Central memory CD4-positive, alpha-beta T cell (primary cell): Measurements from ENCODE around the gene PTPRE.

Source experiments
- DNase-seq: peaks from one replicate; pipeline ENCODE4 v3.0.0; 2022

PTPRE gene

DNA sequence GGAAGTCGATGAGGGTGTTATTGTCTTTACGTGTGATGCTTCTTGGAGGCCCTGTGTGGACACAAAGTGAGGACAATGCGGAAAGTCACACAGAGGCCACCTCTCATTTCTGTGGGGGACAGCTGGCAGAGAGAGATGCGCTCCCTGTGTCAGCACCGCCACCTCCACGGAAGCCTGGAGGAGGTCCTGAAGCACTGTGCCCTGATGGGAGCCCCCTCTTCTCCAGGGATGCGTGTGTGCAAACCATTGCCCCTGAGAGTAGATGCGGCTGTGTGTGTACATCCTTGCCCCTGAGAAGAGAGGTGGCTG, 2.0 kb downstream of the PTPRE start:
- no peak for DNase-seq

DNA sequence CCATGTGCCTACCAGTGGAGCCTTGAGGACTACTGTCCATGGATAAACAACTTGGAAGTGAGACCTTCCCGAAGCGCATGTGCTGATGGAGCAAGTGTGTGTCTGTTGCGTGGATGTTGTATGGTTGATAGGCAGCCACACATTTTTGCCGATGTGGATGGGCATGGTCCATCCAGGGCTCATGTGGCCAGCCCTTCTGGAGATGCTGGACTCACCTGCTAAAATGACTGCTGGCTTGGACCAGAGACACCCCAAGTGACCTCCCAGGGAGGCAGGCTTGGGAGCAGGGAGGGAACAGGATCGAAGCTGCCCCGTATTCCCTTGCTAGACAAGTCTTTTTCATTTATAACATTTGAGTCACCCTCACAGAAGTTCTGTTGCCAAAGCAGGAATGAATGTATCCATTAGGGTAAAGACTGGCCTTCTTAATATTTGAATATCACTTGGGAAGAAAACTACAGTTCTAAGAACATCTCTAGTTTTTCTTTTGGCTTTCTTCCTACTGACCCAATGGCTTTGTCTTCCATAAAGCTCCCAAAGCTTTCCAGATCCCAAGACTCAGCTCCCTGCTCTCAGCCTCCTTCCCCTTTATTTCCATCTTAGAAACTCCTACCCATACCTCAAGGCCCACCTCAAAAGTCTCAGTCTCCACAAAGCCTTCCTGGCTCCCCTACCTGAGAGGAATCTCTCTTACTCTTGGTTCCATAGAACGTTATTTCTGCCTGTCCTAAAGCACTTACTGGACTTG, 3.0 kb downstream of the PTPRE start:
- DNase-seq: no peak

DNA sequence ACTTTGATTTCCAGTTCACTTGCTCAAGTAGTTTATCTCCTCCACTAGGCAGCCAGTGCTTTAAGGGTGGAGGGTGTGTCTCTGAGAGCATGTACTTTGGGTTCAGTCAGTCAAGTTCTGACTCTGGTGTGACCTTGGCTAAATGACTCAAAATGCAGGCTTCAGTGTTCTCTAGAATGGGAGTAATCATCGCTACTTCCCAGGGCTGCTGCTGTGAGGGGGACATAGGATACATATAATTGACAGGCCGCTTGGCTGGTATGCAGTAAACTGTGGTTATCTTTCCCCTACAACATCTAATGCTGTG, 3.5 kb downstream of the PTPRE start:
- no peak for DNase-seq

GRCh38 chr10:127911218-127911866, 4.4 kb downstream of the PTPRE start:
- DNase-seq: no peak

DNA sequence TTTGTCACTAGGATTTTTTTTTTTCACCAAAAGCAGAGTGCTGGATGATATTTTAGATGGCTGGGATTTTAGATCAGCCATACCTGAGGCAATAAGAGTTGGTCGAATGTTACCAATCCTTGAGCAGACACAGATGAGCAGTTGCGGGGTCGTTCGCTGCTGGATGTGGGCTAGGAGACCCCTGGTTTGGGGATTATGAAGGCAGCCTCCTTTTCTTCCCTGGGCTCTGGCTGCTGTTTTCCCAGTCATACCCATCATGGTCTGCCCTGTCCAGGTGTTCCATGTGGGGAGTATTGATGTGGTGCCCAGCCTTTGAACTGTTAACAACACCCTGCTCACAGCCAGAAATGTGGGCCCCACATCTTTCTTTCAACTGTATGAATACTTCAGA, 5.0 kb downstream of the PTPRE start:
- no peak for DNase-seq

- DNase-seq: no peak
Measured at GRCh38 chr10:127912607-127913367, 5.9 kb downstream of the PTPRE start.

DNA sequence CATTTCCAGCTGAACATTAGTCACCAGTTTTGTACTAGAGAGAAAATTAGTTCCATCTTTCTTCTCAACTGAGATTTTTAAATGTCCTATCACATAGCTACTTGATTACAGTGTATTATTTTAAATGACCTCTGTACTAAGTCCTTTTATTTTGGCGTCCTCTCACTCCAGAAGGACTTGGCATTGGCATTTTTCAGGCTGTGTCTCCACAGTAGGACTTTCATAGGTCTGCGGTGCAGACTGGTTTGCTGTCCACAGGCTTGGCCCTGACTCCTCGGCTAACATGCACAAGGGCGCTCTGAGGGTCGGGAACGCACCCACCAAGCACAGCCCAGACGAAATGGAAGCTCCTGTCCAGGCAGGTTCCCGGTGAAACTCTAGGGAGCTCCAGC, 6.5 kb downstream of the PTPRE start:
- DNase-seq: no peak

GRCh38 chr10:127915324-127915723, 8.4 kb downstream of the PTPRE start:
- DNase-seq: no peak

DNA sequence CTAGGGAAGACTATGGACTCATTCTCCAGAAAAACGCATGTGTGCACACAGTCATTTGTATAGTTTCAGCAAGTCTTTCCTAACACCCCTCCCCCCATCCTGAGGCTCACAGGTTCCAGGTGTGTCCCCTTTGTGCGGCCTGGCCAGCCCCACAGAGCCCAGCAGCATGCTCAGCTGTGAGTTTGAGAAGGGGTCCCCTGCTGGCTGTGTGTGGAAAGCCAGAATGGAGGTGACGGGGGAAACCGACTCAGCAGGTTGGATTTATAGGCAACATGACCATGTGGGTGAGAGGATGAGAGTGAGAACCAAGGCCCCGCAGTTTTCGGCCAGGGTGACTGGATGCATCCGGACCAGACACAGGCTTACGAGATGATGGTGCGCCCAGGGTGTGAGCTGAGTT, 9.9 kb downstream of the PTPRE start:
- no peak for DNase-seq

DNA sequence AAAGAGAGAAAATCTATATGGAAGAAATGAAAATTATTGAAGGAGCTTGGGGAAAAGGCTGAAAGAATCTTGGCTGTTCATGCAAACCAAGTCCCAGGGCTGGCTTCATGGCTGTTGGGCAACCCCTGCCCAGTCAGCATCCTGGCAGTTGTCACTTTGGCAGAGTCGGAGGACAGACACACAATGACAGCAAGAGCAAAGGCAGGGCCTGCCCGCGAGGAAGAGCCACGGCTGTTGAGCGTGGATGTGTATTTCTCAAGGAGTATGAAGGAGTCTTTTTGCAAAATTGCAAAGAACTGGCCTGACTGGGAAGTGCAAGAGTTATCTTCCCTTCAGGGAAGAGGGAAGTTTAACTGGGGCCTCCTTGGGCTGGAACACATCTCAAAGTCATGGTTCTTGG, 11.7 kb downstream of the PTPRE start:
- no peak for DNase-seq

DNA sequence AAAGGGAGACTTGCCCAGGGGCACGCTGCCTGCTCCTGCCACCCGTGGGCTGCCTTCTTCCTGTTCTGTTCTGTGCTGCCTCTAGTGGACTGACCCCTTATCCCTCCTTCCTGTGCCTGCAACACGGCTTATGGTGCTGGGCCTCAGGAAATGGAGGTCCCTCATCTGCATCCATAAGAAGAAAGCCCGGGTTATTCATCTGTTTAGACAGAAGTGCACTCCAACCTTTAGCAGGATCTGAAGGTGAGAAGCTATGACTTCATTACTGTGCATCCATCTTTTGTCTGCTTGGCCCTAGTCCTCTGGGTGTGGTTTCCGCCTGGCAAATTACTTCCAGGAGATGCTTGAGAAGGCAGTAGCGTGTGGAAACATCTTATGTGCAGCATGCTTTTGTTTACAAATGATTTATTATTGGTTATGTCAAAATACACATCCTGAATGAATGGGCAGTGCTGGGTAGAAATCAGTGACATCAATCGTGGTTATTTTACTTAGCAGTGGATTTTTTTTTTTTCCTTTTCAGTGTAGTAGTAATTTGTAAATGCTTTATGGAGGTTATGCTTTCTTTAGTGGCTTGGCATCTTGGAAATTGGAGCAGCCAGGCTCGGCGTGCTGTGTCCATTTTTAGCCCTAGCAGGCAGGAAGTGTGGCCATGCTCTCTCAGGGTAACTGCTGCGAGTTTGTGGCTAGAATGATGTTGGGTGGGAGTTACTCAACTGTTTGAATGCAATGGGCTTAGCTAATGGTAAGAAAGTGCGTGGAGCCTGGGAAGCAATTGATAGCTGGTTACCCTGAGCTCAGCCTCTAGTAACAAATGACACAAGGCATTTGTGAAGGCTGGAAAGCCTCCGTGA, 12.7 kb downstream of the PTPRE start:
- DNase-seq: no peak

DNA sequence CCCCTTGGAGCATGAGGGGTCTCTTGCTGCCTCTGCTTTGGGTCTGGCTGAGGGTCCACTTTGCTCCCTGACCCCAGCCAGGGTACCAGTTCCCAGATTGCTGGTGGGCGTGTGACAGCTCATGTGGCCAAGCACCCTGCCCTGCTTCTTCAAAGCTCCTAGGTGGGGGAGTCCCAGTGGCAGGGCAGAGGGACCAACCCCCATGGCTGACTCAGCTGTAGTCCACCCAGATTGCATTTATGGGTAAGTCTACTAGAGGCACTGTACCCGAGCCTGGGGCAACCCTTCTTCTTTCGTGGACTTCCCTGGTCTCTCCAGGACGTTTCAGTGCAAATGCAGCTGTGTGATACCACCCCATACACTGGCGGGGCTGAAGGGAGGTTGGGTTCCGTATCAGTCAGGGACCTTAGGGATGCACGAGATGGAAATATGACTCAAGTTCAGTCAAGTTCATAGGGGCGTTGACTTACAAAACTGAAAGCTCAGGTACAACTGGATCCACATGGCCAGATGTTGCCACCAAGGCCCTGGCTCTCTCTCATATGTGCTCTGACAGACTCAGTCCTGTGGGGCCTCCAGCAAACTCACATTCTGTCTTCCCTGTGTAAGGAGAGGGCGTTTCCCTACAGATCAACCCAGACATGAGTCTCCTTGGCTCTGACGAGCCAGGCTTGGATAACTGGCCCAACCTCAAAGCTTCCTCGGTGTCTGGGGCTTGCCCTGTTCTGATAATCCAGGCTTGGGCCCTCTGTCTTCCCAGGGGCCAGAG, 13.6 kb downstream of the PTPRE start:
- DNase-seq: no peak

- DNase-seq: no peak
Measured at GRCh38 chr10:127921075-127921752, 14.3 kb downstream of the PTPRE start.

- no peak for DNase-seq
Measured at GRCh38 chr10:127921753-127922145, 14.8 kb downstream of the PTPRE start.

GRCh38 chr10:127922206-127922605, 15.3 kb downstream of the PTPRE start:
- no peak for DNase-seq

- DNase-seq: no peak
Measured at GRCh38 chr10:127922675-127923366, 15.9 kb downstream of the PTPRE start.

DNA sequence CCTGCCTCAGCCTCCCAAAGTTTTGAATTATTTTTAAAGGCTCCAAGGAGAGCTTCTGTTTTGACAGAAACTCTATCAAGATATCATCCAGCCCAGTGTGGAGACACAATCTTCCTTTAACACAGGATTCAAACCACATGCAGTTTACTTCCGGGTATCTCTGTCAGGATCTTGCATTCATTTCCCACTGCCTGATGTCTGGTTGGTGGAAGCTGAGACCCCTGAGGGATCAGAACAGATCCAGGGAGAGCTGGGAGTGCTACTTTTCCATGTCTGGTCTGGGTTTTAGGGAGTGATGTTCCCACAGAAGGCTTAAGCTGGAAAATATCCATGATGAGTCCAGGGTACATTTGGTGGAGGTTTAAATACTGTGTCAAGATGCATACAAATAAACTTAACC, 16.7 kb downstream of the PTPRE start:
- DNase-seq: no peak

DNA sequence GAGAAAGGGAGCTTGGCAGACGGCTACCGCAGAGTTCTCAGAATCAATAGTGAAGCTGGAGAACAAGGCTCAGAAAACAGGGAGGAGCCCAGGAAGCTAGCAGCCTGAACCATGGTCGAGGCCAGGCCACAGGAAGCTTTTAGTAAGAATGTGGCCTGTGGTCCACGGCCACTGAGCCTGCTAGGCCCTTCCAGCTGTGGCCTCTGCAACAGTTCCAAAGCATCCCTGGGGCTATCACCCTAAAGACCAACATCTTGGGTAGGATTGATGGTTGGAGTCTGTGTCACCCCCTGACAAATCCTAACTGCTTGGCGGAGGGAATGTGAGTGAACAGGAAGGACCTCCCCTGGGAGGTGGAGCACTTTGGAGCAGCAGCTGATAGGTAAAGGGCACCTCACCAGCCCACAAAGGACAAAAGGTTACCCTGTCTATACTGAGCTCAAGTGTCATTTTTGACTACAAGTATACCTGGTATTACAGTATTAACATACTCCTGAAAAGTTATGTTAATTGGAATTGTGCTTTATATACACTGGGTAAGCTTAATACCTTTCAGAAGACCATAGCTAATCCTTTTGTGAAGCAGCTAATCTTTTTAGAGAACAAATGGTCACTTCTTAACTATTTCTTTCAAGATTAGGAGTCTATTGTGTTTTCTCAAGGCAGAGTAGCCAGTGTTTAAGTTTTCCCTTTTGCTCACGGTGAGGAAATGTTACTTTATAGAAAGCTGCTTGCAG, 18.7 kb downstream of the PTPRE start:
- DNase-seq: no peak

GRCh38 chr10:127926455-127926854, 19.6 kb downstream of the PTPRE start:
- DNase-seq: no peak

- DNase-seq: no peak
Measured at GRCh38 chr10:127928021-127928806, 21.3 kb downstream of the PTPRE start.
